ENCODE measurements around the gene MSH5. TPM values are rescaled to one million over a fixed set of nuclear protein-coding genes. Genes with fewer than 3 reads are reported as not detected.
"Not testable (repeated sequence)": the region's sequence is repeated elsewhere in the genome, so short reads cannot be mapped to it uniquely, and the experiment has no call there.

Gene MSH5
- total and polyA plus RNA-seq, 9 of the 15 experiments (the other 6 are each of a cell fraction or from before 2014, with no cell fraction given) = 12.5 to 104 (median 46.6) TPM

DNA sequence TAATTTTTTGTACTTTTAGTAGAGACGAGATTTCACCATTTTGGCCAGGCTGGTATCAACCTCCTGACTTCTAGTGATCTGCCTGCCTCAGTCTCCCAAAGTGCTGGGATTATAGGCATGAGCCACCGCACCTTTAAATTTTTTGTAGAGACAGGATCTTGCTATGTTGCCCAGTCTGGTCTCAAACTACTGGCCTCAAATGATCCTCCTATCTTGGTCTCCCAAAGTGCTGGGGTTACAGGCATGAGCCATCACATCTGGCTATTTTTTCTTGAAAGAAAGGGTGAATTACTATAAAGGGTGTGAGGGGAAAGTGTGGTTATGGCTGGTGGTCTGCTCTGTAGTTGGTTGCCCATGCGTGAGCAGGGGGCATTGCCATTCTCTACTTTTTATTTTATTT lies 31.6 kb upstream of the MSH5 start:
- Histone ChIP-seq H3K9me1 (ENCODE audit: control insufficient read depth, insufficient read depth, low read length) (no peaks in the 10 kb centered on the region), H3K36me3 (ENCODE audit: control insufficient read depth, insufficient read depth, low read length) (no peaks in the 10 kb centered on the region), H3K9ac (ENCODE audit: insufficient read depth in 1 of 2, low read depth in 2 of 2, low read length in 2 of 2) (no peak overlapping the region), H3K9me3 (replicated peaks; ENCODE audit: control insufficient read depth, insufficient read depth, low read depth, low read length) (no peaks in the 10 kb centered on the region), H3K27me3 (ENCODE audit: control insufficient read depth in 2 of 2, insufficient read depth in 2 of 2, low read length in 2 of 2) (no peaks in the 10 kb centered on the region), H4K20me1 (replicated peaks; ENCODE audit: control insufficient read depth, insufficient read depth, low read length) (no peaks in the 10 kb centered on the region), H3K4me2 (ENCODE audit: insufficient read depth, low read length) (no peak overlapping the region), H3K4me1 (replicated peaks in 1 of 2; ENCODE audit: control insufficient read depth in 2 of 2, insufficient read depth in 2 of 2, low read length in 2 of 2) (peaks cover 29 to 42% of the 10 kb centered on the region in 2 experiments), H2AFZ (ENCODE audit: low read depth, low read length) (no peak overlapping the region), H3K79me2 (ENCODE audit: control insufficient read depth, insufficient read depth, low read length) (peaks cover 4% of the 10 kb centered on the region; the same call in 1 of the 3 replicates), H3K4me3 (no peak overlapping the region), H3K27ac (ENCODE audit: extremely low read depth, low read depth, low read length) (no peak overlapping the region)
- in situ Hi-C loops (cut with MboI) (no loop called here), intact Hi-C loops (cut with micrococcal nuclease) (no loop called here)
- TF ChIP-seq BCOR (IDR thresholded peaks at IDR 0.05) (peak; percentile 78), ZNF121 (CRISPR knock-in tag; conservative IDR thresholded peaks at IDR 0.05) (peak; percentile 98), KDM1A (IDR thresholded peaks at IDR 0.05) (peak; percentile 34 to 57; a peak in 2 of 4 replicates), ZNF24 (IDR thresholded peaks at IDR 0.05) (no peak)
- POLR2A ChIA-PET = interaction anchor here (0.6 to 12.4 kb wide), 4 partner anchors 18 to 160 kb away, joined by 3 to 223 read pairs (median 4); partner anchors contain the start of genes DDAH2, LY6G6C and MPIG6B
- 82% methylated on average over 3 of the region's 3 CpGs for WGBS (ENCODE audit: insufficient coverage, low coverage, missing lambda C conversion rate)
- DNase-seq (ENCODE audit: extremely low read depth in 1 of 4, low spot score in 3 of 4) (no peak), FAIRE-seq (no peak), ATAC-seq (no peak)
- CTCF ChIA-PET (ENCODE audit: low intra/inter-chr PET ratio) = no interaction called here
- BruUV-seq (replicated peaks) = no TSS peak

- H2AFZ ChIP-seq (ENCODE audit: low read depth, low read length); H3K9ac ChIP-seq (ENCODE audit: insufficient read depth in 1 of 2, low read depth in 2 of 2, low read length in 2 of 2); H3K36me3 ChIP-seq (ENCODE audit: control insufficient read depth, insufficient read depth, low read length); DNase-seq (ENCODE audit: extremely low read depth in 1 of 4, low spot score in 3 of 4); ATAC-seq; H3K27ac ChIP-seq (ENCODE audit: extremely low read depth, low read depth, low read length); intact Hi-C loops (cut with micrococcal nuclease); FAIRE-seq; BruUV-seq (replicated peaks); H3K4me3 ChIP-seq; H3K4me2 ChIP-seq (ENCODE audit: insufficient read depth, low read length); H3K9me3 ChIP-seq (replicated peaks; ENCODE audit: control insufficient read depth, insufficient read depth, low read depth, low read length); H4K20me1 ChIP-seq (replicated peaks; ENCODE audit: control insufficient read depth, insufficient read depth, low read length); H3K79me2 ChIP-seq (ENCODE audit: control insufficient read depth, insufficient read depth, low read length); H3K27me3 ChIP-seq (ENCODE audit: control insufficient read depth in 2 of 2, insufficient read depth in 2 of 2, low read length in 2 of 2); in situ Hi-C loops (cut with MboI); H3K9me1 ChIP-seq (ENCODE audit: control insufficient read depth, insufficient read depth, low read length): not testable (repeated sequence)
- H3K4me1 ChIP-seq (replicated peaks in 1 of 2; ENCODE audit: control insufficient read depth in 2 of 2, insufficient read depth in 2 of 2, low read length in 2 of 2) = peaks cover 31 to 43% of the 10 kb centered on the region in 2 experiments
- POLR2A ChIA-PET = interaction anchor here (0.6 to 12.4 kb wide), 3 partner anchors 15 to 161 kb away, joined by 3 to 223 read pairs (median 4); partner anchors contain the start of genes DDAH2, LY6G6C and MPIG6B
- peak; percentile 74 for TF ChIP-seq CEBPB (tag; IDR thresholded peaks at IDR 0.05)
- CTCF ChIA-PET (ENCODE audit: low intra/inter-chr PET ratio) = interaction anchor here (0.6 kb wide), 1 partner anchor 253 kb away, joined by 3 read pairs; no protein-coding TSS in a partner anchor
- WGBS (ENCODE audit: insufficient coverage, low coverage, missing lambda C conversion rate) = 73% methylated on average over 11 of the region's 11 CpGs
Measured at GRCh38 chr6:31709157-31709556, 30.6 kb upstream of the MSH5 start.
